ENCODE results near the gene ITGB5. TPM values are rescaled to one million over a fixed set of nuclear protein-coding genes. Genes with fewer than 3 reads are reported as not detected.
A peak's percentile ranks its signal among the peaks of the same experiment; 100 is the strongest.

ITGB5 gene
- total RNA-seq, 2 donors from 2014 or later, result 262 to 329 TPM

- no peak overlapping the region for H3K27ac ChIP-seq (ENCODE audit: low read depth, low read length)
- no peak for TF ChIP-seq CTCF (conservative IDR thresholded peaks at IDR 0.05)
Observed at GRCh38 chr3:124916837-124917409, 29.8 kb upstream of the ITGB5 start.

GRCh38 chr3:124915254-124915653 is 28.1 kb upstream of the ITGB5 start:
- Histone ChIP-seq H3K36me3 (ENCODE audit: control insufficient read depth, insufficient read depth, low read length) (no peaks in the 10 kb centered on the region), H3K9ac (ENCODE audit: extremely low read depth, low read length, poor library complexity, severe bottlenecking) (no peak overlapping the region), H3K27me3 (ENCODE audit: control insufficient read depth, insufficient read depth, low read length, poor library complexity, severe bottlenecking) (no peaks in the 10 kb centered on the region), H3K4me1 (ENCODE audit: control insufficient read depth, insufficient read depth, low read length) (no peaks in the 10 kb centered on the region), H3K27ac (ENCODE audit: low read depth, low read length) (no peak overlapping the region), H3K4me3 (ENCODE audit: low read length) (no peak overlapping the region), H3K9me3 (ENCODE audit: control insufficient read depth, low read length) (no peaks in the 10 kb centered on the region)
- DNase-seq, result no peak
- H3K27me3 Mint-ChIP-seq (ENCODE audit: insufficient read depth), result no peaks in the 10 kb centered on the region
- no peak for TF ChIP-seq CTCF (conservative IDR thresholded peaks at IDR 0.05)
- no peak overlapping the region for H3K4me3 Mint-ChIP-seq
- H3K27ac Mint-ChIP-seq, result no peak overlapping the region
- no peaks in the 10 kb centered on the region for H3K9me3 Mint-ChIP-seq
- H3K4me1 Mint-ChIP-seq, result peaks cover 24% of the 10 kb centered on the region
- no peaks in the 10 kb centered on the region for H3K36me3 Mint-ChIP-seq (ENCODE audit: low read depth)
- WGBS, 2 experiments (ENCODE audit: insufficient coverage in 1 of 2, insufficient read length in 1 of 2), result 95 to 100% methylated on average over 1 to 3 of the region's 3 CpGs

More at GRCh38 chr3:124916837-124917409, 29.8 kb upstream of the ITGB5 start:
- H3K36me3 ChIP-seq (ENCODE audit: control insufficient read depth, insufficient read depth, low read length), result no peaks in the 10 kb centered on the region
- Mint-ChIP-seq H3K4me1 (peaks cover 11% of the 10 kb centered on the region), H3K4me3 (no peak overlapping the region), H3K9me3 (no peaks in the 10 kb centered on the region), H3K27me3 (ENCODE audit: insufficient read depth) (no peaks in the 10 kb centered on the region), H3K27ac (no peak overlapping the region), H3K36me3 (ENCODE audit: low read depth) (no peaks in the 10 kb centered on the region)
- H3K27me3 ChIP-seq (ENCODE audit: control insufficient read depth, insufficient read depth, low read length, poor library complexity, severe bottlenecking), result no peaks in the 10 kb centered on the region
- 88 to 91% methylated on average over 6 to 8 of the region's 8 CpGs for WGBS, 2 experiments (ENCODE audit: insufficient coverage in 1 of 2, insufficient read length in 1 of 2)
- no peak overlapping the region for H3K9ac ChIP-seq (ENCODE audit: extremely low read depth, low read length, poor library complexity, severe bottlenecking)
- no peaks in the 10 kb centered on the region for H3K4me1 ChIP-seq (ENCODE audit: control insufficient read depth, insufficient read depth, low read length)
- H3K4me3 ChIP-seq (ENCODE audit: low read length), result no peak overlapping the region
- no peaks in the 10 kb centered on the region for H3K9me3 ChIP-seq (ENCODE audit: control insufficient read depth, low read length)
- DNase-seq, result no peak

- peak; percentile 80 for DNase-seq
- no peaks in the 10 kb centered on the region for H3K4me1 ChIP-seq (ENCODE audit: control insufficient read depth, insufficient read depth, low read length)
- H3K4me3 ChIP-seq (ENCODE audit: low read length), result no peak overlapping the region
- Mint-ChIP-seq H3K27ac (no peak overlapping the region), H3K27me3 (ENCODE audit: insufficient read depth) (no peaks in the 10 kb centered on the region), H3K4me1 (peaks cover 36% of the 10 kb centered on the region), H3K4me3 (no peak overlapping the region), H3K36me3 (ENCODE audit: low read depth) (no peaks in the 10 kb centered on the region), H3K9me3 (no peaks in the 10 kb centered on the region)
- H3K9ac ChIP-seq (ENCODE audit: extremely low read depth, low read length, poor library complexity, severe bottlenecking), result no peak overlapping the region
- no peaks in the 10 kb centered on the region for H3K9me3 ChIP-seq (ENCODE audit: control insufficient read depth, low read length)
- 43 to 53% methylated on average over 5 to 9 of the region's 9 CpGs for whole genome bisulfite sequencing, 2 experiments (ENCODE audit: insufficient coverage in 1 of 2, insufficient read length in 1 of 2)
- no peaks in the 10 kb centered on the region for H3K36me3 ChIP-seq (ENCODE audit: control insufficient read depth, insufficient read depth, low read length)
- no peaks in the 10 kb centered on the region for H3K27me3 ChIP-seq (ENCODE audit: control insufficient read depth, insufficient read depth, low read length, poor library complexity, severe bottlenecking)
- no peak overlapping the region for H3K27ac ChIP-seq (ENCODE audit: low read depth, low read length)
- no peak for TF ChIP-seq CTCF (conservative IDR thresholded peaks at IDR 0.05)
Observed at GRCh38 chr3:124907957-124908356, 20.8 kb upstream of the ITGB5 start.

All from endodermal cell (in vitro differentiated cells).